A549 (cell line): ENCODE measurements around the gene DUSP23. TPM values are rescaled to one million over a fixed set of nuclear protein-coding genes. Genes with fewer than 3 reads are reported as not detected.
A peak's percentile ranks its signal among the peaks of the same experiment; 100 is the strongest.

Source experiments
- ATAC-seq, 2 experiments: fragments of 200-7000 bp in 1 of 2; fragments of >200 bp in 1 of 2; cut with Nextera tagmentation in 1 of 2; cut with Tn5 transposase in 1 of 2; 3 replicates each; pipeline versions ENCODE4 v1.8.0 to v1.9.1; 2018 to 2020; ENCODE audit warnings: mild to moderate bottlenecking in 1 of 2, moderate library complexity in 1 of 2
- CTCF ChIA-PET: fragments of 300-600 bp; sonication (Branson Sonifier 250); formaldehyde crosslinking; extraction: SDS; loops from one replicate; lab custom pipeline; 2021; ENCODE audit warnings: antibody characterized with exemption, inconsistent platforms; lab: Yijun Ruan, JAX
- POLR2A ChIA-PET: fragments of 350-600 bp; formaldehyde crosslinking; extraction: SDS; loops from one replicate; lab custom pipeline; 2021; ENCODE audit warnings: antibody characterized with exemption, inconsistent platforms; lab: Yijun Ruan, JAX
- DNase-seq, 2 experiments: peaks; one replicate each; pipeline versions ENCODE4 v3.0.0 to v3.0.0-alpha.2; 2011 to 2016; ENCODE audit warnings: low read depth in 1 of 2, low spot score in 1 of 2
- FAIRE-seq: peaks from 2 replicates; lab custom pipeline; 2011; peaks lifted over from hg19 to GRCh38; lab: Jason Lieb, UNC
- H3K27ac ChIP-seq, 2 experiments: fragments of >200 bp; sonication (Bioruptor Twin); formaldehyde crosslinking; 3 replicates each; pipeline ENCODE4 v1.5.1; 2016 to 2017
- H3K4me1 ChIP-seq: fragments of >200 bp; sonication (Bioruptor Twin); formaldehyde crosslinking; 3 replicates; pipeline ENCODE4 v1.6.1; 2016
- H3K4me2 ChIP-seq: fragments of >200 bp; sonication (Bioruptor Twin); formaldehyde crosslinking; 3 replicates; pipeline ENCODE4 v1.6.1; 2016
- H3K4me3 ChIP-seq: fragments of >200 bp; sonication (Bioruptor Twin); formaldehyde crosslinking; 3 replicates; pipeline ENCODE4 v1.5.1; 2016
- H3K9me3 ChIP-seq: fragments of >200 bp; sonication (Bioruptor Twin); formaldehyde crosslinking; 3 replicates; pipeline ENCODE4 v1.6.1; 2016
- BHLHE40 ChIP-seq: IDR thresholded peaks from 2 replicates; pipeline ENCODE4 v1.6.1; 2012; ENCODE audit warnings: low read depth, low read length, inconsistent platforms
- CHD2 ChIP-seq: fragments of 150-350 bp; IDR thresholded peaks from 2 replicates; pipeline ENCODE4 v1.6.1; 2014; ENCODE audit warnings: low read length; ENCODE audit not compliant: partially characterized antibody
- EP300 ChIP-seq, 2 experiments: fragments of >200 bp; sonication (Bioruptor Twin); formaldehyde crosslinking; IDR thresholded peaks; 2 replicates in 1 of 2; 3 replicates in 1 of 2; pipeline ENCODE4 v1.6.1; 2016 to 2017
- FOXS1 ChIP-seq: fragments of 250-450 bp; sonication (Bioruptor Pico); IDR thresholded peaks from 2 replicates; pipeline ENCODE4 v1.5.0; 2020; ENCODE audit warnings: mild to moderate bottlenecking, moderate library complexity
- HDAC2 ChIP-seq: fragments of 200-600 bp; sonication (generic); IDR thresholded peaks from 2 replicates; pipeline ENCODE4 v1.6.1; 2016
- HOXA7 ChIP-seq: fragments of 250-450 bp; sonication (Bioruptor Pico); IDR thresholded peaks from 2 replicates; pipeline ENCODE4 v1.5.0; 2020; ENCODE audit warnings: mild to moderate bottlenecking, moderate library complexity
- MAFK ChIP-seq: fragments of 450-650 bp; IDR thresholded peaks from 2 replicates; pipeline ENCODE4 v1.6.1; 2014; ENCODE audit not compliant: partially characterized antibody
- NFE2L2 ChIP-seq: fragments of 150-350 bp; conservative IDR thresholded peaks from 2 replicates; pipeline ENCODE4 v1.6.1; 2014; ENCODE audit warnings: low read length
- NPAS2 ChIP-seq: fragments of 250-450 bp; sonication (Bioruptor Pico); IDR thresholded peaks from 2 replicates; pipeline ENCODE4 v1.8.0; 2022; ENCODE audit warnings: mild to moderate bottlenecking, moderate library complexity, borderline replicate concordance
- PHF8 ChIP-seq: fragments of 200-600 bp; sonication (generic); IDR thresholded peaks from 2 replicates; pipeline ENCODE4 v1.6.1; 2016; ENCODE audit warnings: low read depth, mild to moderate bottlenecking, antibody characterized with exemption, moderate library complexity, borderline replicate concordance
- POLR2AphosphoS2 ChIP-seq: conservative IDR thresholded peaks from 2 replicates; pipeline ENCODE4 v1.6.1; 2012; ENCODE audit warnings: low read length, improper control_type of control experiment, inconsistent platforms
- RAD21 ChIP-seq, 2 experiments: fragments of >200 bp in 1 of 2; sonication (Bioruptor Twin) in 1 of 2; formaldehyde crosslinking in 1 of 2; IDR thresholded peaks in 1 of 2; conservative IDR thresholded peaks in 1 of 2; 2 replicates in 1 of 2; 3 replicates in 1 of 2; pipeline ENCODE4 v1.6.1; 2012 to 2018; ENCODE audit warnings: inconsistent platforms in 1 of 2
- RCOR1 ChIP-seq: fragments of 150-350 bp; IDR thresholded peaks from 2 replicates; pipeline ENCODE4 v1.6.1; 2014; ENCODE audit warnings: antibody characterized with exemption, low read length, low read depth
- RFX5 ChIP-seq: fragments of 450-650 bp; IDR thresholded peaks from 2 replicates; pipeline ENCODE4 v1.7.1; 2014; ENCODE audit warnings: antibody characterized with exemption, mild to moderate bottlenecking, moderate library complexity
- SMC3 ChIP-seq: fragments of >200 bp; sonication (Bioruptor Twin); formaldehyde crosslinking; IDR thresholded peaks from 3 replicates; pipeline ENCODE4 v1.6.1; 2018; ENCODE audit warnings: inconsistent platforms
- TFCP2L1 ChIP-seq: fragments of 250-450 bp; sonication (Bioruptor Pico); IDR thresholded peaks from 2 replicates; pipeline ENCODE4 v1.5.0; 2021; ENCODE audit warnings: mild to moderate bottlenecking
- ZC3H11A ChIP-seq: fragments of 450-650 bp; IDR thresholded peaks from 2 replicates; pipeline ENCODE4 v1.6.1; 2014; ENCODE audit warnings: antibody characterized with exemption, mild to moderate bottlenecking
- ZFP36 ChIP-seq: fragments of 450-650 bp; IDR thresholded peaks from 2 replicates; pipeline ENCODE4 v1.6.1; 2014; ENCODE audit warnings: borderline replicate concordance; ENCODE audit not compliant: partially characterized antibody
- WGBS: methylation state at CpG from one replicate; pipeline ENCODE4 v1.1.6; 2017; ENCODE audit errors: missing lambda C conversion rate; 5-methylcytosine and 5-hydroxymethylcytosine counted together
- polyA plus RNA-seq, 4 experiments: library from polyadenylated mRNA; depleted of rRNA in 3 of 4; stranded (reverse); fragments of >200 nt; fragmentation: RNase III in 1 of 4; extraction: RNeasy Plus Mini Kit Qiagen cat#74134 plus additional on column Dnase treatment in 1 of 4; gene quantifications; 2 replicates in 3 of 4; 3 replicates in 1 of 4; pipeline ENCODE4 v1.2.3, GENCODE V29; 2011 to 2017
- TF ChIP-seq, protein P1 (sequence below): fragments of 250-450 bp; sonication (Bioruptor Pico); IDR thresholded peaks from 2 replicates; pipeline ENCODE4 v1.5.0; 2020; ENCODE audit warnings: low read depth, mild to moderate bottlenecking, moderate library complexity
- TF ChIP-seq, protein P2 (sequence below): fragments of 450-650 bp; IDR thresholded peaks from 2 replicates; pipeline ENCODE4 v1.6.1; 2014; ENCODE audit warnings: antibody characterized with exemption
- TF ChIP-seq, protein P3 (sequence below): fragments of 250-450 bp; sonication (Bioruptor Pico); IDR thresholded peaks from 2 replicates; pipeline ENCODE4 v1.5.0; 2021; ENCODE audit warnings: mild to moderate bottlenecking, moderate library complexity, borderline replicate concordance
- TF ChIP-seq, protein P4 (sequence below): IDR thresholded peaks from 2 replicates; pipeline ENCODE4 v1.6.1; 2012

DUSP23 gene
- polyA plus RNA-seq, 2 of the 4 experiments (the other 2 are of a cell fraction) = 32.3 to 60.1 TPM

- 50% methylated on average over 4 of the region's 4 CpGs for WGBS
- H3K4me2 ChIP-seq = no peak overlapping the region
- no peaks in the 10 kb centered on the region; the same call in 2 of the 3 replicates for H3K9me3 ChIP-seq
- POLR2A ChIA-PET = no interaction called here
- no peaks in the 10 kb centered on the region for H3K4me1 ChIP-seq
- no peak for ATAC-seq
- peak; percentile 45 for TF ChIP-seq MAFK
- TF ChIP-seq, protein P1, sequence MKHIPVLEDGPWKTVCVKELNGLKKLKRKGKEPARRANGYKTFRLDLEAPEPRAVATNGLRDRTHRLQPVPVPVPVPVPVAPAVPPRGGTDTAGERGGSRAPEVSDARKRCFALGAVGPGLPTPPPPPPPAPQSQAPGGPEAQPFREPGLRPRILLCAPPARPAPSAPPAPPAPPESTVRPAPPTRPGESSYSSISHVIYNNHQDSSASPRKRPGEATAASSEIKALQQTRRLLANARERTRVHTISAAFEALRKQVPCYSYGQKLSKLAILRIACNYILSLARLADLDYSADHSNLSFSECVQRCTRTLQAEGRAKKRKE (CRISPR knock-in tag) = no peak
- TF ChIP-seq RCOR1 = no peak
- TF ChIP-seq, protein P2, sequence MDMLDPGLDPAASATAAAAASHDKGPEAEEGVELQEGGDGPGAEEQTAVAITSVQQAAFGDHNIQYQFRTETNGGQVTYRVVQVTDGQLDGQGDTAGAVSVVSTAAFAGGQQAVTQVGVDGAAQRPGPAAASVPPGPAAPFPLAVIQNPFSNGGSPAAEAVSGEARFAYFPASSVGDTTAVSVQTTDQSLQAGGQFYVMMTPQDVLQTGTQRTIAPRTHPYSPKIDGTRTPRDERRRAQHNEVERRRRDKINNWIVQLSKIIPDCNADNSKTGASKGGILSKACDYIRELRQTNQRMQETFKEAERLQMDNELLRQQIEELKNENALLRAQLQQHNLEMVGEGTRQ = no peak
- TF ChIP-seq CHD2 = no peak
- no peak for TF ChIP-seq ZFP36
- TF ChIP-seq NFE2L2 = peak; percentile 71
- H3K27ac ChIP-seq = no peak overlapping the region
- DNase-seq = no peak
- CTCF ChIA-PET = no interaction called here
- no peak overlapping the region for H3K4me3 ChIP-seq
- FAIRE-seq = no peak
Measured at GRCh38 chr1:159737238-159737916, 43.4 kb upstream of the DUSP23 start.

- no peak overlapping the region for H3K4me3 ChIP-seq
- POLR2A ChIA-PET = no interaction called here
- no peaks in the 10 kb centered on the region for H3K9me3 ChIP-seq
- CTCF ChIA-PET = interaction anchor here (0.7 kb wide), 1 partner anchor 546 kb away, joined by 4 read pairs; no protein-coding TSS in a partner anchor
- no peak for FAIRE-seq
- no peak overlapping the region for H3K4me2 ChIP-seq
- ATAC-seq = no peak
- no peak for DNase-seq
- 40% methylated on average over 5 of the region's 5 CpGs for WGBS
- no peaks in the 10 kb centered on the region for H3K4me1 ChIP-seq
- no peak overlapping the region for H3K27ac ChIP-seq
- TF ChIP-seq BHLHE40 (no peak), POLR2AphosphoS2 (no peak), HDAC2 (no peak), RFX5 (no peak), ZFP36 (no peak), NPAS2 (CRISPR knock-in tag) (no peak), PHF8 (no peak), ZC3H11A (no peak), RAD21 (conservative IDR thresholded peaks at IDR 0.05 in 1 of 2, IDR thresholded peaks at IDR 0.05 in 1 of 2) (no peak), EP300 (IDR thresholded peaks at IDR 0.05) (no peak), SMC3 (no peak), FOXS1 (no peak), TFCP2L1 (CRISPR knock-in tag) (no peak), NFE2L2 (no peak), MAFK (no peak), HOXA7 (no peak)
- TF ChIP-seq, protein P3, sequence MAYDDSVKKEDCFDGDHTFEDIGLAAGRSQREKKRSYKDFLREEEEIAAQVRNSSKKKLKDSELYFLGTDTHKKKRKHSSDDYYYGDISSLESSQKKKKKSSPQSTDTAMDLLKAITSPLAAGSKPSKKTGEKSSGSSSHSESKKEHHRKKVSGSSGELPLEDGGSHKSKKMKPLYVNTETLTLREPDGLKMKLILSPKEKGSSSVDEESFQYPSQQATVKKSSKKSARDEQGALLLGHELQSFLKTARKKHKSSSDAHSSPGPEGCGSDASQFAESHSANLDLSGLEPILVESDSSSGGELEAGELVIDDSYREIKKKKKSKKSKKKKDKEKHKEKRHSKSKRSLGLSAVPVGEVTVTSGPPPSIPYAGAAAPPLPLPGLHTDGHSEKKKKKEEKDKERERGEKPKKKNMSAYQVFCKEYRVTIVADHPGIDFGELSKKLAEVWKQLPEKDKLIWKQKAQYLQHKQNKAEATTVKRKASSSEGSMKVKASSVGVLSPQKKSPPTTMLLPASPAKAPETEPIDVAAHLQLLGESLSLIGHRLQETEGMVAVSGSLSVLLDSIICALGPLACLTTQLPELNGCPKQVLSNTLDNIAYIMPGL (CRISPR knock-in tag) = no peak
- TF ChIP-seq, protein P1 (CRISPR knock-in tag) = no peak
- TF ChIP-seq, protein P4, sequence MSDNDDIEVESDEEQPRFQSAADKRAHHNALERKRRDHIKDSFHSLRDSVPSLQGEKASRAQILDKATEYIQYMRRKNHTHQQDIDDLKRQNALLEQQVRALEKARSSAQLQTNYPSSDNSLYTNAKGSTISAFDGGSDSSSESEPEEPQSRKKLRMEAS = no peak
Measured at GRCh38 chr1:159743651-159744410, 36.9 kb upstream of the DUSP23 start.
